ENCODE data around the gene TLCD3A.
"Not testable (repeated sequence)": the region's sequence is repeated elsewhere in the genome, so short reads cannot be mapped to it uniquely, and the experiment has no call there.

The TLCD3A gene

GRCh38 chr17:752620-753219 is 20.3 kb downstream of the TLCD3A start:
- peak overlapping the region; percentile 95 for H3K27ac ChIP-seq

GRCh38 chr17:753418-753817 is 21.0 kb downstream of the TLCD3A start:
- H3K27ac ChIP-seq: no peak overlapping the region
- TF ChIP-seq, protein P1, sequence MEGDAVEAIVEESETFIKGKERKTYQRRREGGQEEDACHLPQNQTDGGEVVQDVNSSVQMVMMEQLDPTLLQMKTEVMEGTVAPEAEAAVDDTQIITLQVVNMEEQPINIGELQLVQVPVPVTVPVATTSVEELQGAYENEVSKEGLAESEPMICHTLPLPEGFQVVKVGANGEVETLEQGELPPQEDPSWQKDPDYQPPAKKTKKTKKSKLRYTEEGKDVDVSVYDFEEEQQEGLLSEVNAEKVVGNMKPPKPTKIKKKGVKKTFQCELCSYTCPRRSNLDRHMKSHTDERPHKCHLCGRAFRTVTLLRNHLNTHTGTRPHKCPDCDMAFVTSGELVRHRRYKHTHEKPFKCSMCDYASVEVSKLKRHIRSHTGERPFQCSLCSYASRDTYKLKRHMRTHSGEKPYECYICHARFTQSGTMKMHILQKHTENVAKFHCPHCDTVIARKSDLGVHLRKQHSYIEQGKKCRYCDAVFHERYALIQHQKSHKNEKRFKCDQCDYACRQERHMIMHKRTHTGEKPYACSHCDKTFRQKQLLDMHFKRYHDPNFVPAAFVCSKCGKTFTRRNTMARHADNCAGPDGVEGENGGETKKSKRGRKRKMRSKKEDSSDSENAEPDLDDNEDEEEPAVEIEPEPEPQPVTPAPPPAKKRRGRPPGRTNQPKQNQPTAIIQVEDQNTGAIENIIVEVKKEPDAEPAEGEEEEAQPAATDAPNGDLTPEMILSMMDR (conservative IDR thresholded peaks at IDR 0.05): no peak

More at GRCh38 chr17:752620-753219, 20.3 kb downstream of the TLCD3A start:
- TF ChIP-seq, protein P1 (conservative IDR thresholded peaks at IDR 0.05): no peak

DNA sequence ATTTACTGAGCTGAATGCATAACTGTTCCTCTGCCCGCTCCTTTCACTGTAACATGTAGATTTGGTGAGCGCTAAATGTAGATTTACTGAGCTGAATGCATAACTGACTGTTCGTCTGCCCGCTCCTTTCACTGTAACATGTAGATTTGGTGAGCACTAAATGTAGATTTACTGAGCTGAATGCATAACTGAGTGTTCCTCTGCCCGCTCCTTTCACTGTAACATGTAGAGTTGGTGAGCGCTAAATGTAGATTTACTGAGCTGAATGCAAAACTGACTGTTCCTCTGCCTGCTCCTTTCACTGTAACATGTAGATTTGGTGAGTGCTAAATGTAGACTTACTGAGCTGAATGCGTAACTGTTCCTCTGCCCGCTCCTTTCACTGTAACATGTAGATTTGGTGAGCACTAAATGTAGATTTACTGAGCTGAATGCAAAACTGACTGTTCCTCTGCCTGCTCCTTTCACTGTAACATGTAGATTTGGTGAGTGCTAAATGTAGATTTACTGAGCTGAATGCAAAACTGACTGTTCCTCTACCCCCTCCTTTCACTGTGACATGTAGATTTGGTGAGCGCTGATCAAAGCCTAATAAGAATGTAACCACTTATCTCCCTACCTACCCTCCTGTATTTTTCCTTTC is 23.0 kb downstream of the TLCD3A start:
- not testable (repeated sequence) for H3K27ac ChIP-seq

DNA sequence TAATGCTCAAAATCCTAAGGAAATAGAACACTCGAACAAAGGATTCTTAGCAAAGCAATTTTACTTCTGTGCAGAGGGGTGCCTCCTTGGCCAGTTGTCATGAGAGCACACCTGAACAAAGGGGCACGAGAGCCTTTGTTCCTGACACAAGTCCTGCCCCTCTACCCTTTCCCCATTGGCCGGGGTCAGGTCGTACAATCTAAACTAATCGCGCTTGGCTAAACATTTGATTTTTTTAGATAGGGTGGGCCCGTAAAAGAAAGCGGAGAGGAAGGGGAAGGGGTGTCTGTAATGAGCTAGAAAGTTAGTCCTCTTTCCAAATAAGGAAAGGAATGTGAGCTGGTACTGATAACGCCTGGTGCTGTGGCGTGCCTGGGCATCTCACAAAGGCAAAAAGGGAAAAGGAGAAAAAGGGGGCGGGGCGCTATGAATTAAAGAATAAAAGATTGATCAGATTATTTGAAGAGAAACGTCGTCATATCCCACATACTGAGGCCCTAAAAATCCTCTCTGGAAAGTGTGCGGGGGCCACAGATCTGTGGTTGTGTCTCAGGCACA is 23.7 kb downstream of the TLCD3A start:
- not testable (repeated sequence) for H3K27ac ChIP-seq

DNA sequence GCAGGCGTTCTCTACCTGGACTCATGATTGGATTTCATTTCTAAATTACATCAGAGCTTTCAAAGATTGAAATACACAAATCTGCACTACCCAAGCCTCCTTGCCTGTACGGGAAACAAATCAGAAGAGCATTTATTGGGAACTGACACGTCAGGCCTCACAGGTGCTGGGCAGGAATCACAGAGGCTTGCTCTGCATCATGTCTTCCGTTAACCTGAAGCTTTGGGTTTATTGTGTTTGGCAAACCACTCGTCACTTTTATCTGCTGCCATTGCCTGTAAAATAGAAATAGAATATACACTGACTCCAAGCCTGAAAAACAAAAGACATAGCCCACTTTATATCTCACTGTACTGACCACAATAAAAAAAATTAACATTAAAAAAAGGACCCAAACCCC is 27.6 kb downstream of the TLCD3A start:
- TF ChIP-seq, protein P1 (conservative IDR thresholded peaks at IDR 0.05): no peak

DNA sequence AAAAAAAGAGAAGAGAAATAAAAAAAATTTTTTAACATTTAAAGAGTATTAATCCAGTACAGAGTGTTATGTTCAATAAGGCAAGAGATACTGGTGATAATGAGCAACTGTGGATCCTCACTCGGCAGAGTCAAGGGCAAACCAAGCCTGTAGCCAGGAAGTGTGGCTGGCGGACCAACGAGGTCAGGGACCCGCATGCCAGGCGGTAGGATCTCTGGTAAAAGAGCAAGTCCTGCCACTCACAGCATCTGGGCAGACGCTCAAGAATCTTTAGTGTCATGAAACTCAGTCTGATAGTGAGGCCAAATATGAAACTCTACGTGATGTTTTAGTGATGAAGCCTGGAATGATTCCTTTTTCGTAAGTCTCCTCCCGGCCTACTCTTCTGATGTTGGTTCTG is 28.0 kb downstream of the TLCD3A start:
- TF ChIP-seq, protein P1 (conservative IDR thresholded peaks at IDR 0.05): no peak
- H3K27ac ChIP-seq: peak overlapping the region; percentile 82

More for the DNA sequence above, 27.6 kb downstream of the TLCD3A start:
- peak overlapping the region; percentile 82 for H3K27ac ChIP-seq

DNA sequence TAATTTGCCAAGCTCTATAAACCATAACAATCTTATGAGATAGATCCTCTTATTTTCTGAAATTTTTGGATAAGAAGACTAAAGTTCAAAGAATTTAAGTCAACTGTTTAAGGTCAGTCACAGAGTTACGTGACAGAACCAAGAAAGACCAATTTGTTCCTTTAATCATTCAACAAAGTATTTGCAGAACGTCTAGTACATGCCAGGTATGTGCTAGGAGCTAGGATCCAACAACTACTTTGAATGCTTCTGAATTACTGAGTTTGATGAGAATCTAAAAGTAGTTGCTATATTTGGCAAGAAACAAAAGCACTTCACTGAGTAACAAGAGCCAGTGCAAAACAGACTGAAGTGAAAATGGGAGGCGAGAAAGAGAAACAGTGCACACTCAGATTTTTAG is 34.7 kb downstream of the TLCD3A start:
- no peak overlapping the region for H3K27ac ChIP-seq
- TF ChIP-seq, protein P1 (conservative IDR thresholded peaks at IDR 0.05): no peak

DNA sequence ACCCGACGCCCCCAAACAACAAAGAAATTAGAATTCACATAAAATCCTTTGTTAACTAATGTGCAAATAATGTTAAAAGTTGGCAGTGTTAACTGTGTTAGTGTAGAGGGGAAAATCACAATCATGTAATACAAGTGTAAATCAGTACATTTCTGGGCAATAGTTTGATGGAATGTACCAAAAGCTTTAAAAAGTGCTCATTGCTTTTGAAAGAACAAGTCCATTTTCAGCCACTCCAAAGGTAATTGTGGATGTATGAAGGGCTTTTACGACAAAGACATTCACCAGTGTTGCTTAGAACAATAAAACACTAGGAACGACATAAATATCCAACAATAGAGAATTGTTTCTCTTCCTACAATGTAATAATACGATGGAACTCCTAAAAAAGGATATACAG is 40.6 kb downstream of the TLCD3A start:
- no peak overlapping the region for H3K27ac ChIP-seq
- TF ChIP-seq, protein P1 (conservative IDR thresholded peaks at IDR 0.05): no peak
